Stimulated activated CD8-positive, alpha-beta memory T cell treated with anti-CD3 and anti-CD28 coated beads, Interleukin-15, amount 100 ng/mL, for 48 hours (primary cell): ENCODE data around the gene PLCB1.

Experiments used
- DNase-seq, 2 donors: peaks; one replicate each; pipeline ENCODE4 v3.0.0-alpha.2; 2020; ENCODE audit warnings: low read depth in 2 of 2

The PLCB1 gene

DNA sequence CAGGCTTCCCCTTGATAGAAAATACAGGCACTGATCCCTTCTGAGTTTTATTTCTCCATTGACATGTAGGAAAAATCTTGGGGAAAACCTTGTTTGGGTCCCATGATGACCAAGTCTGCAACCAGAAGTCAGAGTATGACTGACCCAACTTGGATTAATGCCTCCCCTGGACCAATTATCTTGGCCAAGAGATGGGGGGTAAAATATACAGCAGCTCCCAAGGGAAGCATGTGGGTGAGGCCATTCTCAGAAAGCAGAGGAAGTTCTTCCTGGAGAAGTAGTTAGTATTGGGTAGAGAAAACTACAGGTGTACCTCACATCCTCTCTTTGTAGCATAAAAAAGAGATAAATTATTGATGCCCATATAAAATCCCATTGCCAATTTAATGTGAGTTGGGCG lies 651.7 kb downstream of the PLCB1 start:
- DNase-seq, result no peak

DNA sequence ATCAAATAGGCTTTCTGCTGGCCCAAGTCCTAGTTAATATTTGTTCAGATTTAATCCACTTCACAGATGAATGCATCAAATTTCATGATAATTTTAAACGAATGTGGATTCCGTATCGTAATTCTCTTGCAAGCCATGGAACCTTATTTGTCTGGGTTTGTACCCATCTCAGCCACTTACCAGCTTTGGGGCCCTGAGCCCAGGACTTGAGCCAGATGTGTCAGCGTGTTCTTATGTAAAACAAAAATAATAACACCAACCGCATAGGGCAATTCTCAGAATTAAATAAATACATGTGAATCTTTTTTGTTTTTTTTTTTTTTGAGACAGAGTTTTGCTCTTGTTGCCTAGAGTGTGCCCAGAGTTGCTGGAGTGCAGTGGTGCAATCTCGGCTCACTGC lies 654.3 kb downstream of the PLCB1 start:
- DNase-seq, result no peak

DNA sequence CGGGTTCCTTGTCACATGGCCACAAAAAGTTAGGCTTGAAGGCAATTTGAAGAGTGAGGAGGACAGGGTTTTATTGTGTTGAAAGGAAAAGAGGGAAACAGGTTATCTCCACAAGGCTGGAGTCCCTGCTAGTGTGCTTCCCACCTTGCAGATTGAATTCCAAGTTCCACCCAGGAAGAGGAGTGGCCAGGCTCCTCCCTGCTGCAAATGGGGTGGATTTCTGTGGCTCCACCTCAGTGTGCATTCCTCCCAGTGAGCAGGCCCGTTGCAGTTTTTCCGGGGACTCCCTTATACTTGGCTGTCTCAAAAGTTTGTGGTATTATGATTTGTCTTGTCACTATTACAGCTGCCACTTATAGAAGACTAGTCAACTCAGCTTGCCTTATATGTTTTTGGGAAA lies 655.0 kb downstream of the PLCB1 start:
- DNase-seq, result no peak

- no peak for DNase-seq
Observed at GRCh38 chr20:8788275-8788674, 656.2 kb downstream of the PLCB1 start.

DNA sequence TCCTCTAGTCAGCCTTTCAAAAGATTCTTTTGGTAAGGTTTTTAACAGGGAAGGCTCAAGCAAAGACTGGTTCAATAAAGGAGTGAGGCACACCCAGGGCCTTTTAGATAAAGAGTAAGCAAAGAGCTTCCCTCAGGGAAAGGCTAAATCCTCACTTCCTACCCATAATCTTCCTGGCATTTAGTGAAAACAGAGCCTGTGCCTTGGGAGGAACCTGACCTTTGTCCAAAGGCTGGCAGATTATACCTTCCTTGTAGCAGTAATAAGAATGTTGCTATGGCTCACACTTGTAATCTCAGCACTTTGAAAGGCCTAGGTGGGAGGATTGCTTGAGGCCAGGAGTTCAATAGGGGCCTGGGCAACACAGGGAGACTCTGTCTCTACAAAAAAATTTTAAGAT lies 656.8 kb downstream of the PLCB1 start:
- no peak for DNase-seq

DNA sequence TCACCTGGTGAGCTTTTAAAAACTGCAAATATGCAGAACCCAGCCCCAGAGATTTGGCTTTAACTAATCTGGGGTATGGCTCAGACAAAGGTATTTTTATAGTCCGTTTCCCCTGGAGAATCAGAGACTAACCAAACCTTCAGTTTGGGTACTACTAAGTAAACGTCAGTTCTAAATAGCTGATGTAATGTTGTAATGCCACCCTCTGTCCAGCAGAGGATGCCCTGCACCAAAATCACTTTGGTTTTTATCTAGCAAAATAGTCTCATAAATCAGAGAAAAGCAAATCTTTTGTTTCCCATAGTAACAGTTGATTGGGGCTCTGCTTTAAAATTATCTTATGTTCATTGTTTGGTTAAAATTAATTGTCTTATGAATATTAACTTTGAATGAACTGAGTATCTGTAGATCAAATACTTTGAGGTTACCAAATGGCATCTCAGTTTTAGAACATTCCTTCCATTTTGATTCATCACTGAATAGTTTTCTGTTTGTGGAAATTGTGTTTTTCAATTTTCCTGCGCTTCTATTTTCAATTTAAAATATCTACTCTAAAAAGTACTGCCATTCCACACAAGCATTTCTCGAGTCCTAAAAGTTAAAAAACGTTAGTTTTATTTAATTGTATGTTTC lies 658.5 kb downstream of the PLCB1 start:
- DNase-seq, result no peak

- DNase-seq, result no peak
Observed at GRCh38 chr20:8795404-8795803, 663.3 kb downstream of the PLCB1 start.

GRCh38 chr20:8796088-8796660 lies 664.1 kb downstream of the PLCB1 start:
- DNase-seq, result no peak

DNA sequence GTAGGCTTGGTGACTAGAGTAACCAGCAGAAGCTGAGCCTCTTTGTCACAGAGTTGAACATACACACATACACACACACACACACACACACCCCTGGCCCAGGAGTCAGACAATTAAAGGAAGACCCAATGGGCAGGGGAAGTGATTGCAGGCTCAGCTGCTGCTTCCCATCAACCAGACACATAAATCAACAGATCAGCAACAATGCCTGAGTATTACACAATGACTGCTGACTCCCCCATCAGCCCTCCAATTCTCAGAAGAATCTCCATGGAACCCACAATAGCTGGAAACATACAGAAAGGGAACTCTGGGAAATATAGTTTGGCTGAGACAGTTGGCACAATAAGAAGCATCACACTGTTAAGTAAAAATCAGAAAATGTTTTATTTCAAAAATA lies 666.4 kb downstream of the PLCB1 start:
- no peak for DNase-seq

- DNase-seq, result no peak
Observed at GRCh38 chr20:8800089-8800488, 668.0 kb downstream of the PLCB1 start.

GRCh38 chr20:8801686-8802085 lies 669.6 kb downstream of the PLCB1 start:
- no peak for DNase-seq

GRCh38 chr20:8803065-8803464 lies 671.0 kb downstream of the PLCB1 start:
- no peak for DNase-seq

DNA sequence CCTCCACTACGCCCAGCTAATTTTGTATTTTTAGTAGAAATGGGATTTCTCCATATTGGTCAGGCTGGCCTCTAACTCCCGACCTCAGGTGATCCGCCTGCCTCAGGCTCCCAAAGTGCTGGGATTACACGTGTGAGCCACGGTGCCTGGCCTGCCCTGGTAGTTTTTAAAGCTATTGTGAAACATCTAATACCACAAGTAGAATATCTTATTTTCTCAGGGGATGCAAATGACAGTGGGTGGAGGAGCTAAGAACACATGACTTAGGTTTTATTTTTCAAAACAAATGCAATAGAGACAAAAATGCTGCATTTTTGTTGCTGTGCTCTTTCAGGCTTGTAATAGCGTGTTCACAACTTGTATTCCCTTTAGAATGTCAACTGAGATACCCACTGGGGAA lies 671.9 kb downstream of the PLCB1 start:
- DNase-seq, result no peak

GRCh38 chr20:8805737-8806442 lies 673.8 kb downstream of the PLCB1 start:
- no peak for DNase-seq

GRCh38 chr20:8807480-8808201 lies 675.6 kb downstream of the PLCB1 start:
- DNase-seq, result no peak

GRCh38 chr20:8808202-8808535 lies 676.1 kb downstream of the PLCB1 start:
- DNase-seq, result no peak

DNA sequence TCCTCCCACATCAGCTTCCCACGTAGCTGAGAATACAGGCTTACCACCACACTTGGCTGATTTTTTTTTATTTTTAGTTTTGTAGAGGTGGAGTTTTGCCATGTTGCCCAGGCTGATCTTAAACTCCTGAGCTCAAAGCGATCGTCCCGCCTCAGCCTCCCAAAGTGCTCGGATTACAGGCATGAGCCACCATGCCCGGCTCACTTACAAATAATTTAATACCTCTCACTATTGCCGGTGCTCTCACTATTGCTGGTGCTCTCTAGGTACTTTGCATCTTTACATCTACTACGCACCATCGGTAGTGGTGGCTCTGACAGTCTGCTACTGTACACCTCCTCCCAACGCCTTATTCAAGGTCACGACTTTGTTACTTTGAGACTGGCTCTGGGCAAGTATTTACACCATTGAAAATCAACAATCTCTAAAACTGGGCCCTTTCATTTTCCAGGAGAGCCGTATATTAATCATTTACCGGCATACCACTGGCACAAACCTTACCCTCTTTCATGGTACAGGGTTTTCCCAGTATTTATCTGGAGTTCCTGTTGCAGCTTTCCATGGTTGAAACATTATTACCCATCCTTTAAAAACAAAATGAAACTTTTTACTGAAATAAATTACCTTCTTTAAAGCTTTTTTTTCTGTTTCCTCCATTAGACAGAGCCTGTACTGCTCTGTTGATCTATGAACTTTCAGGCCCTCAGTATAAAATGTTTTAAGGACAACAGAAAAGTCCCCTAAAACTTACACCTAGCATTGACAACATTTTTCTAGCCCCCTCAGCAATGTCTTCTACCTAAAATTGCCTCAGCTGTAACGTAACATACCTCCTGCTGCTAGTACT lies 677.3 kb downstream of the PLCB1 start:
- DNase-seq, result no peak

GRCh38 chr20:8811801-8812594 lies 679.9 kb downstream of the PLCB1 start:
- DNase-seq, result no peak

GRCh38 chr20:8812817-8813216 lies 680.8 kb downstream of the PLCB1 start:
- DNase-seq, result no peak

DNA sequence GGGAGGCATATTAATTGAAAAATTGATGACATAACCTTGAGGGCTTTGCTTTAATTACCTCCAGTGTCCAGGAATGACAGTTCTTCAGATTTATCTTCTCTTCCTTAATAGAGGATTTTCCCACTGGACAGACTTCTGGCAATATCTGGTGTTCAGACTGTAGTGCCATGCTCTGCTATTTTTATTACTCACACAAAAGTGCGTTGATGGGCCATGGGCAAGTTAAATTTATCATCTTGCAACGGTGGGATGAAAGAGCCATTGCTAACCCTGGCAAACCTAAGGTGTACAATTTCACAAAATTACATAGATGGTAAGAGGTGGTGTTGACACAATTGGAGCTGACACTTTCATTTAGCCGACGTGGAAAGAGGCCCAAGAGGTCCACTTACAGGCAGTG lies 683.1 kb downstream of the PLCB1 start:
- no peak for DNase-seq

DNA sequence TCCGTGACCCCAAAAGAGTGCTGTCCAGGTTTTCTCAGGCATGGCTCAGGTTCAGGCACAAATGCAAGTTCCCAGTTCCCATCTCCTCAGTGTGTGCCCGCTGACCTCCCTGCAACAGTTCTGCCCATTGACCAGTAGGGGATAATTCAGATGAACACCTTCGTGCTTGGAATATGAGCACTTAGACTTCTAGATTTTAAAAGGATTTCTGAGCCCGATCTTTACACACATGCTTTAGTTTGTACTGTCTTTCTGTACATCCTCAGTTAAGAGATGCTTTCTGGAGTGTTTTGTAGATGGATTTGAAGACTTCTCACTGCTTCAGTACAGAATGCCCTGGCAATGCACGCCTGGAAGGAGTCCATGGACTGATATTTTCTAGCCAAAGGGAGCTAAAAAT lies 697.2 kb downstream of the PLCB1 start:
- DNase-seq, result no peak
